ENCODE data around the gene ALPK3. TPM values are rescaled to one million over a fixed set of nuclear protein-coding genes. Genes with fewer than 3 reads are reported as not detected.

Gene ALPK3
- total RNA-seq, 1 experiment from 2014 or later = 0.07 TPM

DNA sequence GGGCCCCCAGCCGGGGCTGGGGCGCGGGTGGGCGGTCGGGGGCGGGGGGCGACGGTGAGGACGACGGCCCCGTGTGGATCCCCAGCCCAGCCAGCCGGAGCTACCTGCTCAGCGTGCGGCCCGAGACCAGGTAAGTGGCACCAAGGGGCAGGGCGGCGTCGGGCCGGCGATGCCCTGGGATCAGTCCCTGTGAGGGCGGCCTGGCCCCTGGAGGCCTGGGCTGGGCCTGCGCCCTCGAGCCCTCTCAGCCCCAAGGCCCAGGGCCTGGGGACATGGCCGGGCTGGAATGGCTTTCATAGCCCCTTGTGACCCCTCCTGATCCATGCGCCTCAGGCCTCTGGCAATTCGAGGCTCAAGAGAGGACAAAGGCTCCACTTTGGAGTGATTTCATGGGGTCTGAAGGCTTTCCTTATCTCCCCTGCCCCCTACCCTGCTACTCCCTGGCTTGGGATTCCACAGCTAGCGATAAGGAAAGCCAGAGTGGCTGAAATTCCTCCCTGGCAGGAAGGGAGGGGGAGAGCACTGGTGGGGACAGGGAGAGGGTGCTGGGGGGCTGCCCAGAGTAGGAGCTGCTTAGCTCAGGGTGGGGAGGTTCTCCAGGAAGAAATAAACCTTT lies 418 bp downstream of the ALPK3 start:
- POLR2A ChIA-PET = no interaction called here
- intact Hi-C loops (cut with micrococcal nuclease) = no loop called here
- Mint-ChIP-seq H3K36me3 (ENCODE audit: insufficient read depth, unreplicated experiment) (peaks cover under 1% of the 10 kb centered on the region), H3K9me3 (ENCODE audit: unreplicated experiment) (no peaks in the 10 kb centered on the region), H3K4me3 (ENCODE audit: unreplicated experiment) (no peak overlapping the region), H3K27ac (ENCODE audit: low read depth, unreplicated experiment) (no peak overlapping the region), H3K27me3 (ENCODE audit: insufficient read depth, unreplicated experiment) (peaks cover 15% of the 10 kb centered on the region), H3K4me1 (ENCODE audit: insufficient read depth, unreplicated experiment) (no peaks in the 10 kb centered on the region)
- BruUV-seq (replicated peaks) = no TSS peak
- CTCF ChIA-PET = interaction anchor here (0.6 kb wide), 1 partner anchor 229 kb away, joined by 3 read pairs; no protein-coding TSS in a partner anchor
- no peak for DNase-seq (ENCODE audit: unreplicated experiment)
- TF ChIP-seq, protein P1, sequence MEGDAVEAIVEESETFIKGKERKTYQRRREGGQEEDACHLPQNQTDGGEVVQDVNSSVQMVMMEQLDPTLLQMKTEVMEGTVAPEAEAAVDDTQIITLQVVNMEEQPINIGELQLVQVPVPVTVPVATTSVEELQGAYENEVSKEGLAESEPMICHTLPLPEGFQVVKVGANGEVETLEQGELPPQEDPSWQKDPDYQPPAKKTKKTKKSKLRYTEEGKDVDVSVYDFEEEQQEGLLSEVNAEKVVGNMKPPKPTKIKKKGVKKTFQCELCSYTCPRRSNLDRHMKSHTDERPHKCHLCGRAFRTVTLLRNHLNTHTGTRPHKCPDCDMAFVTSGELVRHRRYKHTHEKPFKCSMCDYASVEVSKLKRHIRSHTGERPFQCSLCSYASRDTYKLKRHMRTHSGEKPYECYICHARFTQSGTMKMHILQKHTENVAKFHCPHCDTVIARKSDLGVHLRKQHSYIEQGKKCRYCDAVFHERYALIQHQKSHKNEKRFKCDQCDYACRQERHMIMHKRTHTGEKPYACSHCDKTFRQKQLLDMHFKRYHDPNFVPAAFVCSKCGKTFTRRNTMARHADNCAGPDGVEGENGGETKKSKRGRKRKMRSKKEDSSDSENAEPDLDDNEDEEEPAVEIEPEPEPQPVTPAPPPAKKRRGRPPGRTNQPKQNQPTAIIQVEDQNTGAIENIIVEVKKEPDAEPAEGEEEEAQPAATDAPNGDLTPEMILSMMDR (IDR thresholded peaks at IDR 0.05; ENCODE audit: unreplicated experiment) = no peak

DNA sequence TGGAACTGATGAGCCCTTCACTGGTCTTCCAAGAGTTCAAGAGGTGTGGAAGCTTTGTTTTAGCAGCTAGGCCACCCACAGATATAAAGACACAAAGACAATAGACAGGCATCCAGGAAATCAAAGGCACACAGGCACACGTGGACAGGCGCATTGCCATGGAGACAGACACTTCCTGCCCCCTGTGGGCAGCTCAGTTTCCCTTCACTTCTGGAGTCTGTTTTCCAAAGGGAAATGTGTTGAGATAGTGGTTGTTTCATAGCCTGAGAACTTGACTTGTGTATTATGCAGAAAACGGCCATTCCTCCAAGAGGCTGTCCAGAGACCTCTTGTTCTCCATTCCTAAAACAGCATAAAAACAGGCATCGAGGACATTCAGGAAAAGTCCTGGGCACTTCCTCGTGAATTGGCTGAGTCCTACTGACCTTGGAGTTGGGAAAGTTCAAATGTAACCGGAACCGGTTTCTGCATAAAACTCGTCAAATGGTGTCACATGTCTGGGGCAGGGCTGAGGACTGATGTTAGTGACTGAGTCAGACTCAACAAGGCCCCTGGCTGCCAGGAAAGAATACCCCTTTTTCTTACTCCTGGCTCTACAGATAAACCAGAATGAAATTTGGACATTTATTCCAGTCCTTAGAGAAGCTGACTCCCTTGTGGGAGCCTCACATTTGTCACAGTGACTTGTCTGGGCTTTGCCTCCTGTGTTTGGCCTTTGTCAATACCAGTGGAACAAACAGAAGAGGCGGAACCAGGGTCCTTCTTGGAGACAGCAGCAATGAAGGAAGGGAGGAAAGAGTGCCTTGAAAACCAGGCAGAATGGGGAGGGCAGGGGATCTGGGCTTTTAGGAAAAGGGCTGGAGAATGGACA lies 1.3 kb downstream of the ALPK3 start:
- H3K27ac Mint-ChIP-seq (ENCODE audit: low read depth, unreplicated experiment) = no peak overlapping the region

DNA sequence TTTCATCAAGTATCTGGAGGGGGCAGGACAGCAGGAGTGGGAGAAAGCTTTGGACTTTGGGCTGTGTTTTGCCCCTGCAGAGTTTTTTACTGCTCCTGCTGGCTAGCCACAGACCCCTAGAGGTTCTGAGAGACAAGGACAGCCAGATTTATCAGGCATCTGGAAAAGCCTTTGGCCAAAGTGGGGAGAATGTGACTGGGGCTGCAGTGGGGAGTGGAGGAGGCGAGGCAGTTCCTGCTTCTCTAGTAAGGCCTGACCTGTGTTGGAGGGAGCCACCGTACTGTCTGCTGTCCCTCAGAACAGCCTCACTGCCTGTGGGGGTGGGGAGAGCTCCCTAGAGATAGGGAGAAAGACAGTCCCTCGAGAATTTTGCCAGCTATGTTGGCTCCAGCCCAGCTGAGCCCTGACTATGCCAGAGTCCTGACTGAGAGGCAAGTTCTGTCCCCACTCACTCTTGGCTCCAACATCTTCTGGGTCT lies 2.2 kb downstream of the ALPK3 start:
- TF ChIP-seq, protein P1 (IDR thresholded peaks at IDR 0.05; ENCODE audit: unreplicated experiment) = no peak
- ChIA-PET POLR2A (interaction anchor here (1.0 to 1.1 kb wide), 2 partner anchors 28 to 104 kb away, joined by 3 to 4 read pairs; partner anchors contain the start of gene SEC11A), CTCF (interaction anchor here (0.7 kb wide), 1 partner anchor 111 kb away, joined by 3 read pairs; no protein-coding TSS in a partner anchor)
- no TSS peak for BruUV-seq (replicated peaks)
- DNase-seq (ENCODE audit: unreplicated experiment) = no peak
- intact Hi-C loops (cut with micrococcal nuclease) = no loop called here
- Mint-ChIP-seq H3K36me3 (ENCODE audit: insufficient read depth, unreplicated experiment) (no peaks in the 10 kb centered on the region), H3K4me1 (ENCODE audit: insufficient read depth, unreplicated experiment) (no peaks in the 10 kb centered on the region), H3K27ac (ENCODE audit: low read depth, unreplicated experiment) (no peak overlapping the region), H3K9me3 (ENCODE audit: unreplicated experiment) (no peaks in the 10 kb centered on the region), H3K4me3 (ENCODE audit: unreplicated experiment) (no peak overlapping the region), H3K27me3 (ENCODE audit: insufficient read depth, unreplicated experiment) (peaks cover 15% of the 10 kb centered on the region)

More for the DNA sequence above, 1.3 kb downstream of the ALPK3 start:
- Mint-ChIP-seq H3K9me3 (ENCODE audit: unreplicated experiment) (no peaks in the 10 kb centered on the region), H3K27me3 (ENCODE audit: insufficient read depth, unreplicated experiment) (peaks cover 15% of the 10 kb centered on the region), H3K36me3 (ENCODE audit: insufficient read depth, unreplicated experiment) (no peaks in the 10 kb centered on the region), H3K4me3 (ENCODE audit: unreplicated experiment) (no peak overlapping the region), H3K4me1 (ENCODE audit: insufficient read depth, unreplicated experiment) (no peaks in the 10 kb centered on the region)
- TF ChIP-seq, protein P1 (IDR thresholded peaks at IDR 0.05; ENCODE audit: unreplicated experiment) = no peak
- POLR2A ChIA-PET = no interaction called here
- CTCF ChIA-PET = interaction anchor here (0.6 to 0.7 kb wide), 3 partner anchors 10 to 228 kb away, joined by 3 read pairs; no protein-coding TSS in a partner anchor
- BruUV-seq (replicated peaks) = no TSS peak
- DNase-seq (ENCODE audit: unreplicated experiment) = no peak
- intact Hi-C loops (cut with micrococcal nuclease) = no loop called here

DNA sequence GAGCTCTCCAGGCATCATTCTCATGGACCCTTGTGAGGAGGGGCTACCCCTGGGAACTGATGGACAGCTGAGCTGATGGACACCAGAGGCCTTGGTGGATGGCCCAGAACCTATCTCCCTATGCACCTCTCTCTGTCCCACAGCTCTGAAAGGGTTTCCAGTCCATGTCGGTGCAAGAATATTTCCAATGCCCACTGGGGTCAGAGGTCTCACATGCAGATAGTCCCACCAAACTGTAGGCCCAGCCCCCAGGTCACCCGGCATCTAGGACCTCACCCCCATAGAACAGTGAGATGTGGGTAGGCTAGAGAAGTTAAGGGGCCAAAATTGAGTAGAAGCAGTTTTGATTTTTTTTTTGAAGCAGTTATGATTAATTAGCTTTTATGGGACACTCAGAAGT lies 2.6 kb downstream of the ALPK3 start:
- ChIA-PET POLR2A (interaction anchor here (1.0 to 1.1 kb wide), 2 partner anchors 29 to 104 kb away, joined by 3 to 4 read pairs; partner anchors contain the start of gene SEC11A), CTCF (interaction anchor here (0.7 kb wide), 1 partner anchor 110 kb away, joined by 3 read pairs; no protein-coding TSS in a partner anchor)
- no peaks in the 10 kb centered on the region for H3K9me3 Mint-ChIP-seq (ENCODE audit: unreplicated experiment)
- H3K4me1 Mint-ChIP-seq (ENCODE audit: insufficient read depth, unreplicated experiment) = no peaks in the 10 kb centered on the region
- TF ChIP-seq, protein P1 (IDR thresholded peaks at IDR 0.05; ENCODE audit: unreplicated experiment) = no peak
- no peak overlapping the region for H3K27ac Mint-ChIP-seq (ENCODE audit: low read depth, unreplicated experiment)
- H3K4me3 Mint-ChIP-seq (ENCODE audit: unreplicated experiment) = no peak overlapping the region
- intact Hi-C loops (cut with micrococcal nuclease) = no loop called here
- BruUV-seq (replicated peaks) = no TSS peak
- DNase-seq (ENCODE audit: unreplicated experiment) = no peak
- peaks cover 15% of the 10 kb centered on the region for H3K27me3 Mint-ChIP-seq (ENCODE audit: insufficient read depth, unreplicated experiment)
- H3K36me3 Mint-ChIP-seq (ENCODE audit: insufficient read depth, unreplicated experiment) = no peaks in the 10 kb centered on the region
